Embryonic facial prominence (tissue), 1 donor: ENCODE results near the gene SENP1.

Source experiments
- DNase-seq: peaks from one replicate; pipeline ENCODE4 v3.0.0-alpha.2; 2016; ENCODE audit errors: extremely low spot score

Gene SENP1

GRCh38 chr12:48017921-48018617 lies 87.8 kb downstream of the SENP1 start:
- DNase-seq = no peak

GRCh38 chr12:48017496-48017895 lies 88.4 kb downstream of the SENP1 start:
- DNase-seq = no peak

- DNase-seq = no peak
Observed at GRCh38 chr12:48016373-48017020, 89.4 kb downstream of the SENP1 start.

GRCh38 chr12:48015954-48016353 lies 89.9 kb downstream of the SENP1 start:
- no peak for DNase-seq

GRCh38 chr12:48015129-48015528 lies 90.8 kb downstream of the SENP1 start:
- no peak for DNase-seq

- DNase-seq = no peak
Observed at GRCh38 chr12:48013287-48013686, 92.6 kb downstream of the SENP1 start.

GRCh38 chr12:48012070-48012469 lies 93.8 kb downstream of the SENP1 start:
- no peak for DNase-seq

GRCh38 chr12:48010366-48010970 lies 95.4 kb downstream of the SENP1 start:
- no peak for DNase-seq

- DNase-seq = no peak
Observed at GRCh38 chr12:48009471-48009870, 96.4 kb downstream of the SENP1 start.

- no peak for DNase-seq
Observed at GRCh38 chr12:48008950-48009349, 96.9 kb downstream of the SENP1 start.

- DNase-seq = no peak
Observed at GRCh38 chr12:48008349-48008748, 97.5 kb downstream of the SENP1 start.

- no peak for DNase-seq
Observed at GRCh38 chr12:48007206-48007605, 98.7 kb downstream of the SENP1 start.

GRCh38 chr12:48005750-48006021 lies 100.2 kb downstream of the SENP1 start:
- DNase-seq = no peak

GRCh38 chr12:48005001-48005749 lies 100.7 kb downstream of the SENP1 start:
- DNase-seq = no peak

- DNase-seq = no peak
Observed at GRCh38 chr12:48004053-48004941, 101.6 kb downstream of the SENP1 start, which contains the start of gene COL2A1. TSS of gene COL2A1 (minus strand) at chr12:48004476. CDS start at chr12:48004321, 155 bp downstream.

GRCh38 chr12:48003226-48004052 lies 102.4 kb downstream of the SENP1 start:
- DNase-seq = no peak

- DNase-seq = no peak
Observed at GRCh38 chr12:48002773-48003218, 103.1 kb downstream of the SENP1 start.

- DNase-seq = no peak
Observed at GRCh38 chr12:48002414-48002730, 103.5 kb downstream of the SENP1 start.

- DNase-seq = no peak
Observed at GRCh38 chr12:48001505-48002413, 104.1 kb downstream of the SENP1 start.
